ENCODE measurements around the gene FUT1. TPM values are rescaled to one million over a fixed set of nuclear protein-coding genes. Genes with fewer than 3 reads are reported as not detected.

The FUT1 gene
- total and polyA plus RNA-seq, 10 of the 15 experiments (the other 5 are each of a cell fraction or from before 2014, with no cell fraction given): 0.01 TPM; not detected in 9

DNA sequence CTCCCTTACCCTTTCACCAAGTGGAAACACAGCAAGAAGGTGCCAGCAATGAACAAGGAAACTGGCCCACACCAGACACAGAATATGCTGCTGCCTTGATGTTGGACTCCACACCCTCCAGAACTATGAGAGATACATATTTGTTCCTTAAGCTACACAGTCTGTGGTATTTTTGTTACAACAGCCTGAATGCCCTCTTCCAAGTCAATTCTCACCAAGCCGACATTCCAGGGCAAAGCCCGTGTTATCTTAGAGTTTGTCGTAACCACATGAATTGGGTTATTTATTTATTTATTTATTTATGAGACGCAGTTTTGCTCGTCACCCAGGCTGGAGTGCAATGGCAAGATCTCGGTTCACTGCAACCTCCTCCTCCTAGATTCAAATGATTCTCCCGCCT, 17.8 kb upstream of the FUT1 start:
- no peaks in the 10 kb centered on the region for H4K20me1 ChIP-seq (ENCODE audit: control insufficient read depth, insufficient read depth)
- intact Hi-C loops (cut with micrococcal nuclease; ENCODE audit: unreplicated experiment) (no loop called here), in situ Hi-C loops (cut with MboI) (no loop called here)
- ATAC-seq (no peak), DNase-seq (ENCODE audit: low read depth, low spot score) (no peak), FAIRE-seq (no peak)
- no peaks in the 10 kb centered on the region for H3K36me3 ChIP-seq (ENCODE audit: control insufficient read depth in 2 of 2, insufficient read depth in 2 of 2, low read length in 1 of 2)
- H3K27me3 ChIP-seq (replicated peaks in 1 of 2; ENCODE audit: control insufficient read depth in 2 of 2, insufficient read depth in 2 of 2, low read length in 1 of 2): no peaks in the 10 kb centered on the region; a peak in 1 of 4 replicates
- 51% methylated on average over 7 of the region's 7 CpGs for WGBS (ENCODE audit: insufficient coverage, insufficient replicate concordance, low lambda C conversion rate, missing lambda C conversion rate)
- TF ChIP-seq POU2F2 (IDR thresholded peaks at IDR 0.05; ENCODE audit: borderline replicate concordance, low read depth, low read length) (no peak), EZH2 (IDR thresholded peaks at IDR 0.05; ENCODE audit: borderline replicate concordance, control insufficient read depth, low read depth, low read length) (no peak)
- no peaks in the 10 kb centered on the region for H3K79me2 ChIP-seq (ENCODE audit: control insufficient read depth, insufficient read depth, low read length)
- CTCF ChIA-PET: interaction anchor here (0.7 to 1.1 kb wide), 2 partner anchors 18 to 93 kb away, joined by 3 read pairs; no protein-coding TSS in a partner anchor
- SMC1A ChIA-PET (ENCODE audit: uncharacterized antibody, unreplicated experiment): no interaction called here
- RAD21 ChIA-PET (ENCODE audit: unreplicated experiment): no interaction called here
- H3K27ac ChIP-seq (ENCODE audit: control insufficient read depth, insufficient read depth): no peak overlapping the region
- no peak overlapping the region for H3K4me3 ChIP-seq
- H2AFZ ChIP-seq (ENCODE audit: control insufficient read depth, low read depth, low read length): no peak overlapping the region
- H3K4me1 ChIP-seq (ENCODE audit: control insufficient read depth, insufficient read depth, low read length): no peaks in the 10 kb centered on the region
- POLR2A ChIA-PET: no interaction called here
- no peak overlapping the region for H3K4me2 ChIP-seq (ENCODE audit: control insufficient read depth, insufficient read depth)
- BruUV-seq (replicated peaks): no TSS peak
- no peak overlapping the region for H3K9ac ChIP-seq (ENCODE audit: control insufficient read depth, insufficient read depth, low read length)
- H3K9me3 ChIP-seq (replicated peaks; ENCODE audit: control insufficient read depth, insufficient read depth, low read length): no peaks in the 10 kb centered on the region

DNA sequence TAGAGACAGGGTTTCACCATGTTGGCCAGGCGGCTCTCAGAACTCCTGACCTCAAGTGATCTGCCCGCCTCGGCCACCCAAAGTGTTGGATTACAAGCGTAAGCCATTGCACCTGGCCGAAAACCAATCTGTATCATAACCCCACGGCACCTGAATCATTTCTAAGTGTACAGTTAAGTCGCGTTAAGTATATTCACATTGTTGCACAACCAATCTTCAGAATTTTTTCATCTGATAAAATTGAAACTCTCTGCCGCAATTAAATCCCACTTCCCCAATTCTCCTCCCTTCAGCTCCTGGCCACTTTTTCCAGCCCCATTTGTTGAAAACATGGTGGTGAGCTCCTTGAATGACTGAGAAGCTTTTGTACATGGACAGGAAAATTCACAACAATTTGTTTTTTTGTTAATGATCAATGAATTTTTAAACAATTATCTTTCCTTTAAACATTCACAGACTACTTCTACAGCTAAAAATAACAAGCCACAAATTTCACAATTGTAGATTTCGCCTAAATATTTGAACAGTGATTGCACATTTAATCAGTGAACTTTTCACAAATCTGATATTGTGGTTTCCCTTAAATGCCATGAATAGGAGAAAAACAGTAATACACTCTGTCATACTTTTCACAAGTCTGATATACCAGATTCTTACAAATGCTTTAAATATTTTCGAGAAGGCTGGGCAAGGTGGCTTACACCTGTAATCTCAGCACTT, 16.7 kb upstream of the FUT1 start:
- RAD21 ChIA-PET (ENCODE audit: unreplicated experiment): no interaction called here
- WGBS (ENCODE audit: insufficient coverage, insufficient replicate concordance, low lambda C conversion rate, missing lambda C conversion rate): 33% methylated on average over 11 of the region's 11 CpGs
- SMC1A ChIA-PET (ENCODE audit: uncharacterized antibody, unreplicated experiment): interaction anchor here (0.9 kb wide), 1 partner anchor 11 kb away, joined by 4 read pairs; no protein-coding TSS in a partner anchor
- Histone ChIP-seq H3K27me3 (replicated peaks in 1 of 2; ENCODE audit: control insufficient read depth in 2 of 2, insufficient read depth in 2 of 2, low read length in 1 of 2) (no peaks in the 10 kb centered on the region; a peak in 1 of 4 replicates), H3K4me3 (no peak overlapping the region), H2AFZ (ENCODE audit: control insufficient read depth, low read depth, low read length) (no peak overlapping the region), H3K27ac (ENCODE audit: control insufficient read depth, insufficient read depth) (no peak overlapping the region), H4K20me1 (ENCODE audit: control insufficient read depth, insufficient read depth) (no peaks in the 10 kb centered on the region), H3K4me2 (ENCODE audit: control insufficient read depth, insufficient read depth) (no peak overlapping the region), H3K9ac (ENCODE audit: control insufficient read depth, insufficient read depth, low read length) (no peak overlapping the region), H3K9me3 (replicated peaks; ENCODE audit: control insufficient read depth, insufficient read depth, low read length) (no peaks in the 10 kb centered on the region), H3K79me2 (ENCODE audit: control insufficient read depth, insufficient read depth, low read length) (no peaks in the 10 kb centered on the region), H3K36me3 (ENCODE audit: control insufficient read depth in 2 of 2, insufficient read depth in 2 of 2, low read length in 1 of 2) (no peaks in the 10 kb centered on the region), H3K4me1 (ENCODE audit: control insufficient read depth, insufficient read depth, low read length) (no peaks in the 10 kb centered on the region)
- no peak for FAIRE-seq
- POLR2A ChIA-PET: interaction anchor here (0.6 kb wide), 1 partner anchor 101 kb away, joined by 5 read pairs; no protein-coding TSS in a partner anchor
- CTCF ChIA-PET: interaction anchor here (1.1 kb wide), 1 partner anchor 91 kb away, joined by 3 read pairs; no protein-coding TSS in a partner anchor
- in situ Hi-C loops (cut with MboI) (no loop called here), intact Hi-C loops (cut with micrococcal nuclease; ENCODE audit: unreplicated experiment) (no loop called here)
- no peak for ATAC-seq
- DNase-seq (ENCODE audit: low read depth, low spot score): no peak
- BruUV-seq (replicated peaks): no TSS peak
- TF ChIP-seq SMC3 (IDR thresholded peaks at IDR 0.05; ENCODE audit: borderline replicate concordance, low read length) (no peak), RELA (IDR thresholded peaks at IDR 0.05; ENCODE audit: borderline replicate concordance, partially characterized antibody) (no peak), CREM (IDR thresholded peaks at IDR 0.05; ENCODE audit: low read depth) (no peak), NR2F1 (conservative IDR thresholded peaks at IDR 0.05) (no peak), TAF1 (IDR thresholded peaks at IDR 0.05; ENCODE audit: borderline replicate concordance, low read depth, low read length) (no peak), PAX8 (IDR thresholded peaks at IDR 0.05) (no peak)
- TF ChIP-seq, protein P1, sequence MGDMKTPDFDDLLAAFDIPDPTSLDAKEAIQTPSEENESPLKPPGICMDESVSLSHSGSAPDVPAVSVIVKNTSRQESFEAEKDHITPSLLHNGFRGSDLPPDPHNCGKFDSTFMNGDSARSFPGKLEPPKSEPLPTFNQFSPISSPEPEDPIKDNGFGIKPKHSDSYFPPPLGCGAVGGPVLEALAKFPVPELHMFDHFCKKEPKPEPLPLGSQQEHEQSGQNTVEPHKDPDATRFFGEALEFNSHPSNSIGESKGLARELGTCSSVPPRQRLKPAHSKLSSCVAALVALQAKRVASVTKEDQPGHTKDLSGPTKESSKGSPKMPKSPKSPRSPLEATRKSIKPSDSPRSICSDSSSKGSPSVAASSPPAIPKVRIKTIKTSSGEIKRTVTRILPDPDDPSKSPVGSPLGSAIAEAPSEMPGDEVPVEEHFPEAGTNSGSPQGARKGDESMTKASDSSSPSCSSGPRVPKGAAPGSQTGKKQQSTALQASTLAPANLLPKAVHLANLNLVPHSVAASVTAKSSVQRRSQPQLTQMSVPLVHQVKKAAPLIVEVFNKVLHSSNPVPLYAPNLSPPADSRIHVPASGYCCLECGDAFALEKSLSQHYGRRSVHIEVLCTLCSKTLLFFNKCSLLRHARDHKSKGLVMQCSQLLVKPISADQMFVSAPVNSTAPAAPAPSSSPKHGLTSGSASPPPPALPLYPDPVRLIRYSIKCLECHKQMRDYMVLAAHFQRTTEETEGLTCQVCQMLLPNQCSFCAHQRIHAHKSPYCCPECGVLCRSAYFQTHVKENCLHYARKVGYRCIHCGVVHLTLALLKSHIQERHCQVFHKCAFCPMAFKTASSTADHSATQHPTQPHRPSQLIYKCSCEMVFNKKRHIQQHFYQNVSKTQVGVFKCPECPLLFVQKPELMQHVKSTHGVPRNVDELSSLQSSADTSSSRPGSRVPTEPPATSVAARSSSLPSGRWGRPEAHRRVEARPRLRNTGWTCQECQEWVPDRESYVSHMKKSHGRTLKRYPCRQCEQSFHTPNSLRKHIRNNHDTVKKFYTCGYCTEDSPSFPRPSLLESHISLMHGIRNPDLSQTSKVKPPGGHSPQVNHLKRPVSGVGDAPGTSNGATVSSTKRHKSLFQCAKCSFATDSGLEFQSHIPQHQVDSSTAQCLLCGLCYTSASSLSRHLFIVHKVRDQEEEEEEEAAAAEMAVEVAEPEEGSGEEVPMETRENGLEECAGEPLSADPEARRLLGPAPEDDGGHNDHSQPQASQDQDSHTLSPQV (IDR thresholded peaks at IDR 0.05): no peak
- TF ChIP-seq, protein P2, sequence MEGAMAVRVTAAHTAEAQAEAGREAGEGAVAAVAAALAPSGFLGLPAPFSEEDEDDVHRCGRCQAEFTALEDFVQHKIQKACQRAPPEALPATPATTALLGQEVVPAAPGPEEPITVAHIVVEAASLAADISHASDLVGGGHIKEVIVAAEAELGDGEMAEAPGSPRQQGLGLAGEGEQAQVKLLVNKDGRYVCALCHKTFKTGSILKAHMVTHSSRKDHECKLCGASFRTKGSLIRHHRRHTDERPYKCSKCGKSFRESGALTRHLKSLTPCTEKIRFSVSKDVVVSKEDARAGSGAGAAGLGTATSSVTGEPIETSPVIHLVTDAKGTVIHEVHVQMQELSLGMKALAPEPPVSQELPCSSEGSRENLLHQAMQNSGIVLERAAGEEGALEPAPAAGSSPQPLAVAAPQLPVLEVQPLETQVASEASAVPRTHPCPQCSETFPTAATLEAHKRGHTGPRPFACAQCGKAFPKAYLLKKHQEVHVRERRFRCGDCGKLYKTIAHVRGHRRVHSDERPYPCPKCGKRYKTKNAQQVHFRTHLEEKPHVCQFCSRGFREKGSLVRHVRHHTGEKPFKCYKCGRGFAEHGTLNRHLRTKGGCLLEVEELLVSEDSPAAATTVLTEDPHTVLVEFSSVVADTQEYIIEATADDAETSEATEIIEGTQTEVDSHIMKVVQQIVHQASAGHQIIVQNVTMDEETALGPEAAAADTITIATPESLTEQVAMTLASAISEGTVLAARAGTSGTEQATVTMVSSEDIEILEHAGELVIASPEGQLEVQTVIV (IDR thresholded peaks at IDR 0.05; ENCODE audit: borderline replicate concordance, partially characterized antibody): no peak

Measured in GM12878 (cell line).